IgD-negative memory B cell (primary cell): ENCODE results near the gene RAF1. TPM values are rescaled to one million over a fixed set of nuclear protein-coding genes. Genes with fewer than 3 reads are reported as not detected.

Source experiments
- H3K27ac Mint-ChIP-seq, 3 donors: one replicate each; pipeline ENCODE4 v1.8.0; 2020 to 2022; ENCODE audit warnings: mild to moderate bottlenecking in 3 of 3, mixed read lengths in 3 of 3, moderate library complexity in 1 of 3
- H3K27me3 Mint-ChIP-seq: one replicate; pipeline ENCODE4 v1.8.0; 2021; ENCODE audit warnings: mixed read lengths
- H3K36me3 Mint-ChIP-seq: one replicate; pipeline ENCODE4 v1.8.0; 2020; ENCODE audit warnings: mild to moderate bottlenecking, mixed read lengths
- H3K4me1 Mint-ChIP-seq, 3 donors: one replicate each; pipeline ENCODE4 v1.8.0; 2020 to 2022; ENCODE audit warnings: mixed read lengths in 3 of 3, mild to moderate bottlenecking in 1 of 3
- H3K4me3 Mint-ChIP-seq, 4 donors: one replicate each; pipeline ENCODE4 v1.8.0; 2020 to 2022; ENCODE audit warnings: mild to moderate bottlenecking in 4 of 4, mixed read lengths in 4 of 4, moderate library complexity in 3 of 4
- H3K9me3 Mint-ChIP-seq, 3 donors: one replicate each; pipeline ENCODE4 v1.8.0; 2020 to 2021; ENCODE audit warnings: mixed read lengths in 3 of 3, mild to moderate bottlenecking in 1 of 3
- polyA plus RNA-seq: library from polyadenylated mRNA; unstranded; fragments of 300-500 nt; fragmentation: Illumina TruSeq; gene quantifications from one replicate; pipeline ENCODE4 v1.2.3, GENCODE V29; 2021

RAF1 gene
- polyA plus RNA-seq, 1 donor from 2014 or later, result 56.0 TPM

DNA sequence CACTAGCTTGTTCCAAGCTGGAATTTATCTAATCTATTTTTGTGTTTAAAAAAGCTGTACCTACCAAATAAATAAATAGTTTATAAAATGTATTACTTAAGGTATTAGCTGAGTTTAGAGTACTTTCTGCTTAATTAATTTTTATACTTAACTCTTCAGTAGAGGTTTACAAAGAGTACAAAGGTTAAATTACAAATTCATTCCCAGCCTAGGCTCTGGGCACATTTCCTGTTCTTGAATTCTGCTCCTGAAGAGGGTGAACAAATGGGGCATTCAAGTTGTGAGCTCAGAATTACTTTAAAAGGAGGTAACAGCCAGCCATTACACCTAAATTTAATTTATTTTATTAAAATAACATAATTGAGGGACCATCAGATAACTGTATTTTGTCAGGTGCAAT is 80.6 kb downstream of the RAF1 start:
- Mint-ChIP-seq H3K4me3 (no peak overlapping the region), H3K36me3 (peaks cover 2% of the 10 kb centered on the region), H3K9me3 (no peaks in the 10 kb centered on the region), H3K27me3 (no peaks in the 10 kb centered on the region), H3K27ac (peak overlapping the region in 1 of 3 donors; percentile 65), H3K4me1 (peaks cover 1 to 4% (median 3%) of the 10 kb centered on the region in 3 donors)

GRCh38 chr3:12582730-12583129 is 81.2 kb downstream of the RAF1 start:
- Mint-ChIP-seq H3K4me1 (peaks cover 1 to 4% (median 3%) of the 10 kb centered on the region in 3 donors), H3K36me3 (peaks cover 4% of the 10 kb centered on the region), H3K4me3 (no peak overlapping the region), H3K27ac (peak overlapping the region in 1 of 3 donors; percentile 65), H3K27me3 (no peaks in the 10 kb centered on the region), H3K9me3 (no peaks in the 10 kb centered on the region)

DNA sequence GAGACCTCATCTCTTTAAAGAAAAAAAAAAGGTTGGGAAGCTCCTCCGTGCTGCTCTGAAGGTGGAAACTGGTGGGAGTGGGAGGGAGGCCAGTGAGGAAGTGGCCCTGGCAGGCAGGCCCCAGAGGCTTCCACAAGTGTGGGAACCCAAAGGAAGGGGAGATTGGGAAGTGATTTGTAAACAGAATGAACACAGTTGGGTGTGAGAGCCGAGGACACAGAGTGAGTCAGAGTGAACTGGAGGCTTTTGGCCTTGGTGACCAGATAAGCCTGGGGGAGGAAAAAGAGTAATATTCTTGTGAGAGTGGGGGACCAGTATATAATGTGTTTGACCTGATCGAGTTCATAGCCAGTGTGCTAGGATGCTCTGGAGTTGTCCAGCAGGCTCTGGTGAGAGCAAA is 84.0 kb downstream of the RAF1 start:
- H3K9me3 Mint-ChIP-seq, result peaks cover 2 to 5% (median 3%) of the 10 kb centered on the region in 3 donors
- no peaks in the 10 kb centered on the region for H3K27me3 Mint-ChIP-seq
- peaks cover 0 to 4% (median 3%) of the 10 kb centered on the region in 3 donors for H3K4me1 Mint-ChIP-seq
- peaks cover 16% of the 10 kb centered on the region for H3K36me3 Mint-ChIP-seq
- no peak overlapping the region for H3K4me3 Mint-ChIP-seq
- H3K27ac Mint-ChIP-seq, result peak overlapping the region in 2 of 3 donors; percentile 44 to 83

GRCh38 chr3:12579456-12579855 is 84.5 kb downstream of the RAF1 start:
- Mint-ChIP-seq H3K4me1 (peaks cover 0 to 4% (median 3%) of the 10 kb centered on the region in 3 donors), H3K27ac (peak overlapping the region; percentile 27 to 83 (median 44)), H3K36me3 (peaks cover 16% of the 10 kb centered on the region), H3K27me3 (no peaks in the 10 kb centered on the region), H3K4me3 (no peak overlapping the region), H3K9me3 (peaks cover 2 to 5% (median 3%) of the 10 kb centered on the region in 3 donors)

- Mint-ChIP-seq H3K36me3 (peaks cover 20% of the 10 kb centered on the region), H3K27me3 (no peaks in the 10 kb centered on the region), H3K9me3 (peaks cover 2 to 5% (median 3%) of the 10 kb centered on the region in 3 donors), H3K4me1 (peaks cover 0 to 4% (median 3%) of the 10 kb centered on the region in 3 donors), H3K4me3 (no peak overlapping the region), H3K27ac (no peak overlapping the region)
These were observed 85.2 kb downstream of the RAF1 start for GRCh38 chr3:12578742-12579141.

- H3K36me3 Mint-ChIP-seq, result peaks cover 23% of the 10 kb centered on the region
- H3K9me3 Mint-ChIP-seq, result peaks cover 2 to 5% (median 3%) of the 10 kb centered on the region in 3 donors
- H3K4me1 Mint-ChIP-seq, result peaks cover 0 to 3% (median under 1%) of the 10 kb centered on the region in 3 donors
- peak overlapping the region in 1 of 3 donors; percentile 23 for H3K27ac Mint-ChIP-seq
- no peaks in the 10 kb centered on the region for H3K27me3 Mint-ChIP-seq
- H3K4me3 Mint-ChIP-seq, result no peak overlapping the region
These were observed 86.5 kb downstream of the RAF1 start for GRCh38 chr3:12577379-12577778.

- Mint-ChIP-seq H3K36me3 (peaks cover 24% of the 10 kb centered on the region), H3K27ac (no peak overlapping the region), H3K4me3 (no peak overlapping the region), H3K9me3 (peaks cover 2 to 5% (median 3%) of the 10 kb centered on the region in 3 donors), H3K4me1 (peaks cover 0 to 3% (median 0%) of the 10 kb centered on the region in 3 donors), H3K27me3 (no peaks in the 10 kb centered on the region)
These were observed 89.3 kb downstream of the RAF1 start for GRCh38 chr3:12574661-12575060.

DNA sequence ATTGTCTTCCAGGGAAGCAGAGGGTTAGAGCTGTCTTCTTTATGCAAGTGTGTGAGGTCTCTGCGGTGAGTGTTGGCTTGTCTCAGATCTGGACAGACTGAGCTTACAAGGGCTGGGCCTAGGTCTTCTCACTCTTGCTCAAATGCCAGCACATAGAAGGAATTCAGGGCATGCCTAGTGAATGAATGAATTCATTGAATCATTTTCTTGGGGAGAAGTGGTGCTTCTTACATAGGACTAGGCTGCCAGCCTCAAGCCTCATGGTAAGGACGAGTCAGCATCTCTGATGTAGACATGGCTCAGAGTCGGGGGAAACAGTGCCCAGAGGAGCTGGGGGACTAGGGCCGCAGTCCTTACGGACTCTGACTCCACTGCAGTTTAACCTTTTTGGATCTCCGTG is 89.8 kb downstream of the RAF1 start:
- Mint-ChIP-seq H3K4me3 (no peak overlapping the region), H3K36me3 (peaks cover 25% of the 10 kb centered on the region), H3K4me1 (no peaks in the 10 kb centered on the region), H3K27me3 (no peaks in the 10 kb centered on the region), H3K9me3 (peaks cover 2 to 5% (median 3%) of the 10 kb centered on the region in 3 donors), H3K27ac (no peak overlapping the region)

- H3K4me1 Mint-ChIP-seq, result peaks cover 4 to 7% (median 5%) of the 10 kb centered on the region in 3 donors
- no peak overlapping the region for H3K27ac Mint-ChIP-seq
- H3K9me3 Mint-ChIP-seq, result peaks cover 0 to 2% (median 2%) of the 10 kb centered on the region in 3 donors
- H3K4me3 Mint-ChIP-seq, result no peak overlapping the region
- peaks cover 16% of the 10 kb centered on the region for H3K36me3 Mint-ChIP-seq
- H3K27me3 Mint-ChIP-seq, result no peaks in the 10 kb centered on the region
These were observed 91.9 kb downstream of the RAF1 start for GRCh38 chr3:12571986-12572385.

- Mint-ChIP-seq H3K4me1 (peaks cover 8 to 23% (median 10%) of the 10 kb centered on the region in 3 donors), H3K36me3 (peaks cover 13% of the 10 kb centered on the region), H3K9me3 (peaks cover 1 to 12% (median 4%) of the 10 kb centered on the region in 3 donors), H3K4me3 (no peak overlapping the region), H3K27me3 (no peaks in the 10 kb centered on the region), H3K27ac (no peak overlapping the region)
These were observed 94.1 kb downstream of the RAF1 start for GRCh38 chr3:12569836-12570235.

DNA sequence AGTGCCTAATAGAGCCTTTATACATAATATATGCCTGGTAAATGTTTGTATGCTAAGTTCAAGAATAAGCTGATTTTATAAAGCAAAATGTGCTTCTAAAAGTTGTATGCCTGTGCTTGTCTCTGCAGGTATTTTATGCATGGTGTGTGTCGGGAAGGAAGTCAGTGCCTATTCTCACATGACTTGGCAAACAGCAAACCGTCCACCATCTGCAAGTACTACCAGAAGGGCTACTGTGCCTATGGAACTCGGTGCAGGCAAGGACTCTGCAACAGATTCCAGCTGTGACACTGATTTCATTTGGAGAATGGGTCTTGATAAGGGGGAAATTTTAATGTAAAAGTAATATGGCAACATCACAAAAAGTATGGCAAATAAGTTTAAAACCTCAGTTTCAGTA is 95.2 kb downstream of the RAF1 start:
- Mint-ChIP-seq H3K27ac (no peak overlapping the region), H3K4me1 (peaks cover 11 to 27% (median 13%) of the 10 kb centered on the region in 3 donors), H3K27me3 (no peaks in the 10 kb centered on the region), H3K36me3 (peaks cover 14% of the 10 kb centered on the region), H3K4me3 (no peak overlapping the region), H3K9me3 (peaks cover 4 to 13% (median 4%) of the 10 kb centered on the region in 3 donors)

DNA sequence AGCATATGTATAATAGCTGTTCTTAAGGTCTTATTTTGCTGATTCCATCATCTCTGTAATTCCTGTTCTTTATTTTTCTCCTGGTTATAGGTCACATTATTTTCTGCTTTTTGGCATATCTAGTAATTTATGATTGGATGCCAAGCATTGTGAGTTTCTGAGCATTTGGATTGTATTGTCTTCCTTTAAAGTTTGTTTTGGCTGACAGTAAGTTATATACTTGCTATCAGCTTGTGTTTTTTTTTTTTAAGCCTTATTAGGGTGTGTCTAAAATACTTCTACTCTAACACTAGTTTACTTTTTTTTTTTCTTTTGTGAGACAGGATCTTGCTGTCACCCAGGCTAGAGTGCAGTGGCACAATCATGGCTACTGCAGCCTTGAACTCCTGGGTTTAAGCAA is 96.9 kb downstream of the RAF1 start:
- Mint-ChIP-seq H3K36me3 (peaks cover 12% of the 10 kb centered on the region), H3K27me3 (no peaks in the 10 kb centered on the region), H3K27ac (peak overlapping the region in 2 of 3 donors; percentile 39 to 43), H3K4me1 (peaks cover 14 to 28% (median 18%) of the 10 kb centered on the region in 3 donors), H3K9me3 (peaks cover 4 to 13% (median 4%) of the 10 kb centered on the region in 3 donors), H3K4me3 (no peak overlapping the region)

- H3K27me3 Mint-ChIP-seq, result peaks cover 1% of the 10 kb centered on the region
- peak overlapping the region in 1 of 3 donors; percentile 47 for H3K27ac Mint-ChIP-seq
- peak overlapping the region in 1 of 4 donors; percentile 61 for H3K4me3 Mint-ChIP-seq
- peaks cover 9% of the 10 kb centered on the region for H3K36me3 Mint-ChIP-seq
- peaks cover 4 to 10% (median 4%) of the 10 kb centered on the region in 3 donors for H3K9me3 Mint-ChIP-seq
- H3K4me1 Mint-ChIP-seq, result peaks cover 40 to 51% (median 48%) of the 10 kb centered on the region in 3 donors
These were observed 101.5 kb downstream of the RAF1 start for GRCh38 chr3:12562451-12562850.

GRCh38 chr3:12561397-12561796 is 102.5 kb downstream of the RAF1 start:
- H3K9me3 Mint-ChIP-seq, result peaks cover 4 to 6% (median 4%) of the 10 kb centered on the region in 3 donors
- H3K27ac Mint-ChIP-seq, result peak overlapping the region in 1 of 3 donors; percentile 21

DNA sequence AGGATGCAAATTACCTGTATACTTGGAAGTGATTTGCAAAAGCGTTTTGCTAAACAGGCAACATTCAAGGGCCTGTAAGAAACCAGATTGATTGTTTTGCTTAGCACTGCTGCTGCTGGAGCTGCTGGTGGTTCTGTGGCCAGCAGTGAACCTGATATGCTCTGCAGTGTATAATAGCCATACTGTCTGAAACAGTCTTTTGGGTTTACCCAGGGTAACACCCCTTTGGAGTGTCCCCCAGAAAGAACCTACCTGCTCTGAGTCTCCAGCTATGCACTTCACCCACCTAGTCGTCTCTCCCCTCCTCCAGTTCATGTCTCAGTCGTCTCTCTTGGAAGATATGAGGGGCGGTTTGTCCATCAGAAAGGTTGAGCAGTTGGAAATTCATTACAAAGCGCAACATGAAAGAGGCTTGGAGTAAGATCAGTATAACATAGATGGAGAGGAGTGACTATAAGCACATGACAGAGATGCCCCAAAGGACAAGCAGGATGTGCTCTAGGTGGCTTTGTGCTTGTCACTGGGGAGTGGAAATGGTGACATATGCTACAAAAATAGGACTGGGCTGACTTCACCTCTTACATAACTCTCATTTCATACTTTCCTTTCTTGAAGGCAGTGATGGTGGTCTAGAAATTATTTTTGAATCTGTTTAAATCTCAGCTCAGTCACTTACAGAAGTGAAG is 103.3 kb downstream of the RAF1 start:
- H3K27me3 Mint-ChIP-seq, result peaks cover 1% of the 10 kb centered on the region
- H3K36me3 Mint-ChIP-seq, result peaks cover 6% of the 10 kb centered on the region
- H3K27ac Mint-ChIP-seq, result peak overlapping the region in 2 of 3 donors; percentile 28 to 89
- peak overlapping the region in 2 of 4 donors; percentile 7 to 9 for H3K4me3 Mint-ChIP-seq
- peaks cover 0 to 4% (median 4%) of the 10 kb centered on the region in 3 donors for H3K9me3 Mint-ChIP-seq
- H3K4me1 Mint-ChIP-seq, result peaks cover 38 to 59% (median 50%) of the 10 kb centered on the region in 3 donors

More at GRCh38 chr3:12561397-12561796, 102.5 kb downstream of the RAF1 start:
- H3K27me3 Mint-ChIP-seq, result peaks cover 1% of the 10 kb centered on the region
- peaks cover 9% of the 10 kb centered on the region for H3K36me3 Mint-ChIP-seq
- peak overlapping the region in 1 of 4 donors; percentile 1 for H3K4me3 Mint-ChIP-seq
- peaks cover 40 to 53% (median 46%) of the 10 kb centered on the region in 3 donors for H3K4me1 Mint-ChIP-seq
